ENCODE data around the gene ANKEF1. TPM values are rescaled to one million over a fixed set of nuclear protein-coding genes. Genes with fewer than 3 reads are reported as not detected.

ANKEF1 gene
- total and polyA plus RNA-seq, 10 of the 15 experiments (the other 5 are each of a cell fraction or from before 2014, with no cell fraction given): 0.04 to 3.0 (median 0.89) TPM

- TF ChIP-seq PAX8 (IDR thresholded peaks at IDR 0.05): no peak
- no peak for TF ChIP-seq REST (IDR thresholded peaks at IDR 0.05; ENCODE audit: low read depth, low read length)
- no peak for TF ChIP-seq MYB (IDR thresholded peaks at IDR 0.05; ENCODE audit: borderline replicate concordance, low read depth, low read length)
Measured at GRCh38 chr20:10067321-10067720, 32.5 kb downstream of the ANKEF1 start (continued).

GRCh38 chr20:10074513-10074912, 39.7 kb downstream of the ANKEF1 start:
- no peaks in the 10 kb centered on the region for H3K79me2 ChIP-seq (ENCODE audit: control insufficient read depth, insufficient read depth, low read length)
- no peak overlapping the region for H3K9ac ChIP-seq (ENCODE audit: control insufficient read depth, insufficient read depth, low read length)
- H3K27me3 ChIP-seq (replicated peaks in 1 of 2; ENCODE audit: control insufficient read depth in 2 of 2, insufficient read depth in 2 of 2, low read length in 1 of 2): no peaks in the 10 kb centered on the region
- no peaks in the 10 kb centered on the region for H3K9me3 ChIP-seq (replicated peaks; ENCODE audit: control insufficient read depth, insufficient read depth, low read length)
- no peak overlapping the region for H3K27ac ChIP-seq (ENCODE audit: control insufficient read depth, insufficient read depth)
- ATAC-seq: peak; percentile 28; the same call in 2 of the 3 replicates
- POLR2A ChIA-PET: no interaction called here
- RAD21 ChIA-PET (ENCODE audit: unreplicated experiment): no interaction called here
- WGBS (ENCODE audit: insufficient coverage, insufficient replicate concordance, low lambda C conversion rate, missing lambda C conversion rate): 0% methylated on average over 2 of the region's 2 CpGs
- no peaks in the 10 kb centered on the region for H4K20me1 ChIP-seq (ENCODE audit: control insufficient read depth, insufficient read depth)
- no TSS peak for BruUV-seq (replicated peaks)
- H3K36me3 ChIP-seq (ENCODE audit: control insufficient read depth in 2 of 2, insufficient read depth in 2 of 2, low read length in 1 of 2): no peaks in the 10 kb centered on the region
- no peak overlapping the region for H2AFZ ChIP-seq (ENCODE audit: control insufficient read depth, low read depth, low read length)
- no peaks in the 10 kb centered on the region for H3K4me1 ChIP-seq (ENCODE audit: control insufficient read depth, insufficient read depth, low read length)
- SMC1A ChIA-PET (ENCODE audit: uncharacterized antibody, unreplicated experiment): no interaction called here
- CTCF ChIA-PET: no interaction called here
- no peak overlapping the region for H3K4me2 ChIP-seq (ENCODE audit: control insufficient read depth, insufficient read depth)
- in situ Hi-C loops (cut with MboI): no loop called here
- no peak overlapping the region for H3K4me3 ChIP-seq
- intact Hi-C loops (cut with micrococcal nuclease; ENCODE audit: unreplicated experiment): no loop called here
- no peak for TF ChIP-seq ATF2 (IDR thresholded peaks at IDR 0.05; ENCODE audit: low read length)
- TF ChIP-seq MEF2B (IDR thresholded peaks at IDR 0.05; ENCODE audit: partially characterized antibody, poor library complexity, severe bottlenecking): peak; percentile 41
- DNase-seq (ENCODE audit: low read depth, low spot score): no peak
- FAIRE-seq: no peak

Data from GM12878 (cell line).